Panc1 (cell line): ENCODE measurements around the gene TRIM37.

ENCODE experiments used
- CTCF ChIP-seq: fragments of 450-650 bp; IDR thresholded peaks from 2 replicates; pipeline ENCODE4 v1.5.1; 2017; ENCODE audit warnings: mild to moderate bottlenecking
- REST ChIP-seq, 2 experiments: IDR thresholded peaks; 2 replicates each; pipeline ENCODE4 v1.6.1; 2011 to 2012; ENCODE audit warnings: low read depth in 2 of 2, control low read depth in 1 of 2, low read length in 1 of 2, mild to moderate bottlenecking in 1 of 2, moderate library complexity in 1 of 2; ENCODE audit not compliant: insufficient read depth in 1 of 2

- no peak for TF ChIP-seq CTCF
- TF ChIP-seq REST (IDR thresholded peaks at IDR 0.05; ENCODE audit: insufficient read depth in 1 of 2, low read depth in 2 of 2, low read length in 1 of 2): no peak
Observed at GRCh38 chr17:59026176-59026939, 80.3 kb downstream of the TRIM37 start.
